Measurements from ENCODE around the gene TNFRSF4.
"Not testable (repeated sequence)": the region's sequence is repeated elsewhere in the genome, so short reads cannot be mapped to it uniquely, and the experiment has no call there.

The TNFRSF4 gene

DNA sequence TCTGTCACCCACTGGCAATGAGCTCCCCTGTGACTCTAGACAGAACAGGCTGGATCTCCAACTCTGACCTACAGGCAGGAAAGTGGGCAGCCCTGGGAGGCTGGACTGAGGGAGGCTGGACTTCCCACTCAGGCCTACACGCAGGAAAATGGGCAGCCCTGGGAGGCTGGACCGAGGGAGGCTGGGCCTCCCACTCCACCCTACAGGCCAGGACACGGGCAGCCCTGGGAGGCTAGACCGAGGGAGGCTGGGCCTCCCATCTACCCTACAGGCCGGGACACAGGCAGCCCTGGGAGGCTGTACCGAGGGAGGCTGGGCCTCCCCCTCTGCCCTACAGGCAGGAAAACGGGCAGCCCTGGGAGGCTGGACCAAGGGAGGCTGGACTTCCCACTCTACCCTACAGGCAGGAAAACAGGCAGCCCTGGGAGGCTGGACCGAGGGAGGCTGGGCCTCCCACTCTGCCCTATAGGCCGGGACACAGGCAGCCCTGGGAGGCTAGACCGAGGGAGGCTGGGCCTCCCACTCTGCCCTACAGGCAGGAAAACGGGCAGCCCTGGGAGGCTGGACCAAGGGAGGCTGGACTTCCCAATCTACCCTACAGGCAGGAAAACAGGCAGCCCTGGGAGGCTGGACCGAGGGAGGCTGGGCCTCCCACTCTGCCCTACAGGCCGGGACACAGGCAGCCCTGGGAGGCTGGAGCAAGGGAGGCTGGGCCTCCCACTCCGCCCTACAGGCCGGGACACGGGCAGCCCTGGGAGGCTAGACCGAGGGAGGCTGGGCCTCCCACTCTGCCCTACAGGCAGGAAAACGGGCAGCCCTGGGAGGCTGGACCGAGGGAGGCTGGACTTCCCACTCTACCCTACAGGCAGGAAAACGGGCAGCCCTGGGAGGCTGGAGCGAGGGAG lies 34.3 kb upstream of the TNFRSF4 start:
- peaks cover 18% of the 10 kb centered on the region for H3K4me1 Mint-ChIP-seq (ENCODE audit: low read depth)
- H3K36me3 Mint-ChIP-seq (ENCODE audit: low read depth); H3K9me3 Mint-ChIP-seq; H3K27ac Mint-ChIP-seq; H3K4me3 Mint-ChIP-seq; H3K27me3 Mint-ChIP-seq: not testable (repeated sequence)

- Mint-ChIP-seq H3K9me3 (no peaks in the 10 kb centered on the region), H3K4me3 (no peak overlapping the region), H3K4me1 (ENCODE audit: low read depth) (peaks cover 18% of the 10 kb centered on the region), H3K36me3 (ENCODE audit: low read depth) (no peaks in the 10 kb centered on the region), H3K27ac (no peak overlapping the region), H3K27me3 (no peaks in the 10 kb centered on the region)
Observed at GRCh38 chr1:1247341-1247913, 33.5 kb upstream of the TNFRSF4 start.

DNA sequence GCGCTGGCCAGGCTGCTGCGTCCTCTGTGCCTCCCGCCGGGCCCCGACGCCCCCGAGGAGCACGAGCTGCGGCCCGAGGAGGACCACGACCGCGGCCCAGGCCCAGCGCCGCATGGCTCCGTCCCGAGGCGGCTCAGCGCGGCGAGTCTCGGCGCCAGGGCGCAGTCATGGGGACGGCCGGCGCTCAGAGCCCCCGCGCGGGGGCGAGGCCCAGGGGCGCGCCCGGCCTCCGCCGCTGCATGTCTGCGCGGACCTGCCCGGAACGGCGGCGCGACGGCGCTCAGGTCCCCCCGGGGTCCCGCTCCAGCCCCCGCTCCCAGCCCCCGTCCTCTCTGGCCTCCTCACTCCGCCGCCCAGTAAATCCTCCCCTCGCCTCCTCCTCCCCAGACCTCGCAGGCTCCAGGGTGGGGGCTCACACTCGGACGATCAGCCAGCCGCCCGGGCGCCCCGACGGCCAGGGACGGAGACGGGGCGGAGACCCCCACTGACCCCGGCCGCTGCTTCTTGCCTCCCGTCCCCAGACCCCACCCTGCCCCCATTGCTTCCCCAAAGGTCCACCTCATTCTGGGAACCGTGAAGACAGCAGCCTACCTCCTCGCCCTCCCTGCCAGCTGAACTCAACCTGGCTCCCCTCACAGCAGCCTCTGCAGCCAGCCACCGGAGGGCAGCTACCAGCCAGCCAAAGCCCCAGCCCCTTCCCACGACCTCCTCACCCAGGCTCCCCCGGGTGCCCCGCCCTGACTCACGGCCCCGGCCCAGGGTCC lies 32.8 kb upstream of the TNFRSF4 start, which contains the start of gene C1QTNF12:
TSS of gene C1QTNF12 (minus strand) at position 146 of the 764 bp plus-strand sequence. CDS start at position 114, 32 bp downstream.
- no peak within 1 kb of the TSS for H3K4me3 Mint-ChIP-seq
- no peaks in the 10 kb centered on the region for H3K36me3 Mint-ChIP-seq (ENCODE audit: low read depth)
- H3K9me3 Mint-ChIP-seq: no peaks in the 10 kb centered on the region
- no peaks in the 10 kb centered on the region for H3K27me3 Mint-ChIP-seq
- H3K27ac Mint-ChIP-seq: no peak within 1 kb of the TSS
- H3K4me1 Mint-ChIP-seq (ENCODE audit: low read depth): peaks cover 18% of the 10 kb centered on the region

DNA sequence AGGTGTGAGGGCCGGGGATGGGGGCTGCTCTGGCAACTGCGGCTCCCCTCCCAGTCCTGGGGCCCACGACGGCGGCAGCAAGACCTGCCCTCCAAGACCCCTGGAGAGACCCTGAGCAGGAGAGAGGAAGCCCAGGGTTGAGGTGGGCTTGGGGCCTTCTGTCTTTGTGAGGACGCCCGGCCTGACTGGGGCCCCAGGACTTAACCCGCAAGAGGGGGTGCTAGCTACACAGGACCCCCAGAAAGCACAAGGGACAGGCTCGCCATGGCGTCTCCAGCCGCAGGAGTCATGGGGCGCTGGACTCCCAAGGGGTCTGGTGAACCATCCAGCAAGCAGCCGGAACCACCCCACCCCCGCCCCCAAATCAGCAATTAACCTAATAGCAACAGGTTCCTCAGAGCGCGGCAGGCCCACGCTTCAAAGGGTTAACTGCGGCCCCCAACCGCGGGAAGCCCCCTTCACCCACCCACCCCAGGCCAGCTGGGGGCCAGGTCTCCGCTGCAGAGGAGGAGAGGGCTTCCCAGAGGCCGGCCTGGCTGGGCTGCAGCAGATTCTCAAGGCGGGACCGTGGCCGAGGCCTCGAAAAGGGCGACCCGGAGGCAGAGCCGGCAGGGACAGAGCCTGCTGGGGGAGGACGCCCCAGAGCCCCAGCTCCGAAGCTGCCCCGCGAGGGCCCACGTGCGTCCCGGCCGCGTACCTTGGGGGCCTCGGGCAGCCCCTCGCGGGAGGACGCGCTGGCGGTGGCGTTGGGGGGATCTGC lies 32.0 kb upstream of the TNFRSF4 start:
- Mint-ChIP-seq H3K36me3 (ENCODE audit: low read depth) (no peaks in the 10 kb centered on the region), H3K4me3 (no peak overlapping the region), H3K4me1 (ENCODE audit: low read depth) (peaks cover 15% of the 10 kb centered on the region), H3K27me3 (no peaks in the 10 kb centered on the region), H3K27ac (no peak overlapping the region), H3K9me3 (no peaks in the 10 kb centered on the region)

GRCh38 chr1:1245178-1245816 lies 31.3 kb upstream of the TNFRSF4 start:
- H3K9me3 Mint-ChIP-seq: no peaks in the 10 kb centered on the region
- H3K36me3 Mint-ChIP-seq (ENCODE audit: low read depth): no peaks in the 10 kb centered on the region
- no peak overlapping the region for H3K4me3 Mint-ChIP-seq
- no peaks in the 10 kb centered on the region for H3K27me3 Mint-ChIP-seq
- peaks cover 8% of the 10 kb centered on the region for H3K4me1 Mint-ChIP-seq (ENCODE audit: low read depth)
- H3K27ac Mint-ChIP-seq: no peak overlapping the region

DNA sequence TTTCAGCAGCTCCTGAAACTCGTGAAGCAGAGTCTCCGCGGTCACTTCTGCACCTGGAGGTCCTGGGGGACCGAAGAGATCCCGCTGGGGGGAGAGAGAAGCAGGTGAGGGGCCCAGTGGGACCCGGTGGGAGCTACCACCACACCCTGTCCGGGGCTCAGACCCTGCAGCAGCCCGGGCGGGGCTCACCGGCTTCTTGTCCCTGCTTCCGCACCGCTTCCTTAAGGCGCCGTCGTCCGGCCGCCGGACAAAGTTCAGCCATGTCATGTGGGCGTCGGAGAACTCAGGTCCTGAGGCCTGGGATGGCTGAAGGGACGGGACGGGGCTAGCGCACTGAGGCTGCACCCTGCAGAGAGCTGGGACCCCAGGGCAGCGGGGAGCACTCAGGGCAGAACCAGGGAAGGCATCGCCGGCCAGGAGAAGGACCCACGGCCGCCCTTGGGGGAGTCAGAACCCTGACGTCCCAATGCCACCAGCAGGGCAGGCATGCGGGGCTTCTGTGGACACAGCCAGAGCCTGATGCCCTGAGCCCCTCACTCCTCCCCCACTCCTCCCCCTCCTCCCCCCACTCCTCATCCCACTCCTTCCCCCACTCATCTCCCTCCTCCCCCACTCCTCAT lies 30.3 kb upstream of the TNFRSF4 start:
- no peaks in the 10 kb centered on the region for H3K9me3 Mint-ChIP-seq
- H3K27ac Mint-ChIP-seq: no peak overlapping the region
- H3K4me3 Mint-ChIP-seq: no peak overlapping the region
- no peaks in the 10 kb centered on the region for H3K4me1 Mint-ChIP-seq (ENCODE audit: low read depth)
- no peaks in the 10 kb centered on the region for H3K36me3 Mint-ChIP-seq (ENCODE audit: low read depth)
- no peaks in the 10 kb centered on the region for H3K27me3 Mint-ChIP-seq

- Mint-ChIP-seq H3K27ac (no peak overlapping the region), H3K9me3 (no peaks in the 10 kb centered on the region), H3K36me3 (ENCODE audit: low read depth) (no peaks in the 10 kb centered on the region), H3K4me1 (ENCODE audit: low read depth) (no peaks in the 10 kb centered on the region), H3K4me3 (no peak overlapping the region), H3K27me3 (no peaks in the 10 kb centered on the region)
Observed at GRCh38 chr1:1243807-1244191, 29.8 kb upstream of the TNFRSF4 start.

- Mint-ChIP-seq H3K27me3 (no peaks in the 10 kb centered on the region), H3K27ac (no peak overlapping the region), H3K4me3 (no peak overlapping the region), H3K9me3 (no peaks in the 10 kb centered on the region), H3K4me1 (ENCODE audit: low read depth) (no peaks in the 10 kb centered on the region), H3K36me3 (ENCODE audit: low read depth) (no peaks in the 10 kb centered on the region)
Observed at GRCh38 chr1:1243266-1243660, 29.3 kb upstream of the TNFRSF4 start.

DNA sequence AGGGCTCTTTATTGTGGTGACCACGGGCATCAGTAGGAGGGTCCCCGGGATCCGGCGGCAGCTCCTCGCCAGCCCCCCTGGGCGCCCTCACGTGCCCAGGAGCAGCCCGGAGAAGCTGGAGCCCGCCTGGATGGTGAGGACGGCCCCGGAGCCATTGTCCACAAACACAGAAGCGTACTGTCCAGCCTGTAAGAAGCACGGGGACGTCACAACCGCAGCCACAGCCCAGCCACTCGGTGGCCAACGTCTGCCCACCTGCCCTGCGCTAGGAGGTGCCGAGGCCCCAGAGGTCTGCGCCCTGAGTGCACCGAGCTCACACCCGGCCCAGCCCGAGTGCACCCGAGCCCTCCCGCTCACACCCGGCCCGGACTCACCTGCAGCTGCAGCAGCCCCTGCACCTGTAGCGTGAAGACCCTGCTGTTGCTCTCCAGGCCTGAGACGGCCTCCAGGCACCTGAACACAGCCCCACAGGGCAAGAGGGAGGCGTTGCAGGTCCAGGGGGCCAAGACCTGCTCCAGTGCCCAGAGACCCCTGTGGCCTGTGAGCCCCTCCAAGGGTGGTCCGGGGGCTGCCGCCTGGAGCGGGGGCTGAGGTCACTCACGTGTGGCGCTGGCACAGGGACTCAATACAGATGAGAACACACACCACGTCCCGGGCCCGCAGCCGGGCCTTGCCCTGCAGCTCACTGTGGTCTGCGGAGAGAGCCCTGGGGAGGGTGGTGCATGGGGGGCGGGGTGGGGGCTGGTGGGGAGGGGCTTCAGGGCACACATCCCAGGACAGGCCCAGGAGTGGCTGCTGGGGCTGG lies 28.7 kb upstream of the TNFRSF4 start:
- H3K27ac Mint-ChIP-seq: no peak overlapping the region
- no peaks in the 10 kb centered on the region for H3K36me3 Mint-ChIP-seq (ENCODE audit: low read depth)
- H3K27me3 Mint-ChIP-seq: no peaks in the 10 kb centered on the region
- no peaks in the 10 kb centered on the region for H3K9me3 Mint-ChIP-seq
- no peaks in the 10 kb centered on the region for H3K4me1 Mint-ChIP-seq (ENCODE audit: low read depth)
- no peak overlapping the region for H3K4me3 Mint-ChIP-seq

- Mint-ChIP-seq H3K27me3 (no peaks in the 10 kb centered on the region), H3K36me3 (ENCODE audit: low read depth) (no peaks in the 10 kb centered on the region), H3K9me3 (no peaks in the 10 kb centered on the region), H3K4me3 (no peak overlapping the region), H3K27ac (no peak overlapping the region), H3K4me1 (ENCODE audit: low read depth) (no peaks in the 10 kb centered on the region)
Observed at GRCh38 chr1:1241588-1242219, 27.8 kb upstream of the TNFRSF4 start.

- Mint-ChIP-seq H3K36me3 (ENCODE audit: low read depth) (no peaks in the 10 kb centered on the region), H3K4me1 (ENCODE audit: low read depth) (no peaks in the 10 kb centered on the region)
Observed at GRCh38 chr1:1240822-1241587, 27.1 kb upstream of the TNFRSF4 start.

GRCh38 chr1:1240348-1240732 lies 26.4 kb upstream of the TNFRSF4 start:
- Mint-ChIP-seq H3K36me3 (ENCODE audit: low read depth) (no peaks in the 10 kb centered on the region), H3K9me3 (no peaks in the 10 kb centered on the region), H3K4me3 (no peak overlapping the region), H3K4me1 (ENCODE audit: low read depth) (no peaks in the 10 kb centered on the region), H3K27ac (no peak overlapping the region), H3K27me3 (no peaks in the 10 kb centered on the region)

More at GRCh38 chr1:1240822-1241587, 27.1 kb upstream of the TNFRSF4 start:
- H3K27ac Mint-ChIP-seq: no peak overlapping the region
- no peaks in the 10 kb centered on the region for H3K9me3 Mint-ChIP-seq
- no peaks in the 10 kb centered on the region for H3K27me3 Mint-ChIP-seq
- H3K4me3 Mint-ChIP-seq: no peak overlapping the region

All from stimulated activated naive CD8-positive, alpha-beta T cell treated with anti-CD3 and anti-CD28 coated beads, Interleukin-15, Interleukin-2, amounts not matched to agents 100 ng/mL and 50 ng/mL, for 24 hours (primary cell).